OCI-M2 (cell line): ENCODE results near the gene NR2F1.
"Not testable (repeated sequence)": the region's sequence is repeated elsewhere in the genome, so short reads cannot be mapped to it uniquely, and the experiment has no call there.

ENCODE experiments used
- DNase-seq: peaks from one replicate; lab custom pipeline; 2025; ENCODE audit not compliant: unreplicated experiment; lab: John Stamatoyannopoulos, UW

The NR2F1 gene

DNA sequence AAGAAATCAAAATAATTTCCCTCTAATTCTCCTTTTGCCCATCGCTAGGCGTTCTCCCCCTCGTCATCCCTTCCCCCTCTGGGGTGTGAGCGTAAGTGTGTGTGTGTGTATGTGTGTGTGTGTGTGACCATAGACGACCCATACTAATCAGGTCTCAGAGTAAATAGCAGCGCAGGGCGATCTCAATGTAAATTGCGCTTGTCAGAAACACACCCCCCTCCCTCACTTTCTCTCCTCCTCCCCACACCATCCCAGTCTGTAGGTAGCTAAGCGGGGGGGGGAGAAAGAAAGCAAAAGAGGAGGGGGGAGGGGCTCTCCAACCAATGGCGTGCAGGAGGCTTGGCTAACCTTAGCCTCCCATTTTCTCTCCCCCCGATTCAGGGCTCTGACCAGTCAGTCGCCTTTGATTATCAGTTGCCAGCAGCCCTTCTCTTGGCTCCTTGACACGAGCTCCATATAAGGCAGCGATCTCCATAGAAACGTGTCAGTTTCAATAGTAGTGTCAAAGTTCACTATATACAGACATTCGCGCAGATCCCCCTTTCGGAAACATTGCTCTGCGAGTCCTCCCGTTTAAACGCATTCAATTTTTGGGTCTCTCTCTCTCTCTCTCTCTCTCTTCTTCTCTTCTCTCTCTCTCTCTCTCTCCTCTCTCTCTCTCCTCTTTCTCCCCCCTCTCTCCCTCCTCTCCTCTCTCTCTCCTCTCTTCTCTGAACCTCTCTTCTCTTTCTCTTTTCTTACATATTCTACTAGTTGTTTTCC is at the start of gene NR2F1:
NR2F1 (plus strand) TSS at position 546 of the 762 bp plus-strand sequence. CDS start 1,802 bp downstream, outside the sequence.
- peak; percentile 73 for DNase-seq

DNA sequence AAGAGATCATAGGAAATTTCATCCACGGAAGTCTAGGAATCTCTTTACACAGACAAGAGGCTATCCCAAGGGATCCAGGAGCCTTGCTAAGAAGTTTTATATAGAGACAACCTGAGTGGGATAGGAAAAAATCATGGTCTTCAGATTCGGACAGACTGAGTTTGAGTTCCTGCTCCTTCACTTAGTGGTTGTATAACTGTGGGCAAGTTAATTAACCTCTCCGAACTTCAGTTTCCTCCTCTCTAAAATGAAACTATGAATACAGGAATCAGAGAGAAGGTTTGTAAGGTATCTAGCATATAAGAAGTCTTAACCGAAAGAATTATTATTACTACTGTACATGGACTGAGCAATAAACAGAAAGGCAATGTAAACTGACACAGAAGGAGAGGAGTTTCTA is 37.1 kb upstream of the NR2F1 start:
- DNase-seq, result no peak

- not testable (repeated sequence) for DNase-seq
Observed at GRCh38 chr5:93549594-93549993, 33.4 kb upstream of the NR2F1 start.

- DNase-seq, result no peak
Observed at GRCh38 chr5:93557021-93557604, 25.9 kb upstream of the NR2F1 start.

DNA sequence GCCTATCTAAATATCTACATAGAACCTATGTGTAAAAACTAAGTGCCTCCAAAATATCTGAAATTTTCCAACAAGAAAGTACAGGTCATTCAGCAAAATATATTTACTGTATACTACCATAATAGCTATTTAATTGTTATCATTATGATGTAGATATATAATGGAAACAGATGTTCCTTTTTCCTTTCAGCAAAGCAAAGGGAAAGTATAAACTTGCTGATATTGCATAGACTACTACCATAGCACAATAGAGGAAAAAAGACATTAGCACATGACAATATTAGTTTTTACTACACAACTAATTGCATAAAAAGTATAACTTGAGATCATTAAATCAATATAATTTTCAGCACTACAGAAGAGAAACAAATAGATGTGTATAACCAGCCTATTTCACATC is 16.9 kb upstream of the NR2F1 start:
- DNase-seq, result no peak

GRCh38 chr5:93567424-93567823 is 15.6 kb upstream of the NR2F1 start:
- no peak for DNase-seq

GRCh38 chr5:93569300-93570160 is 13.5 kb upstream of the NR2F1 start:
- no peak for DNase-seq

- no peak for DNase-seq
Observed at GRCh38 chr5:93570294-93571113, 12.5 kb upstream of the NR2F1 start.

- no peak for DNase-seq
Observed at GRCh38 chr5:93571114-93571949, 11.7 kb upstream of the NR2F1 start.

- DNase-seq, result no peak
Observed at GRCh38 chr5:93572101-93572607, 10.9 kb upstream of the NR2F1 start.

- no peak for DNase-seq
Observed at GRCh38 chr5:93572608-93573353, 10.2 kb upstream of the NR2F1 start.

- DNase-seq, result no peak
Observed at GRCh38 chr5:93573354-93574351, 9.4 kb upstream of the NR2F1 start.

DNA sequence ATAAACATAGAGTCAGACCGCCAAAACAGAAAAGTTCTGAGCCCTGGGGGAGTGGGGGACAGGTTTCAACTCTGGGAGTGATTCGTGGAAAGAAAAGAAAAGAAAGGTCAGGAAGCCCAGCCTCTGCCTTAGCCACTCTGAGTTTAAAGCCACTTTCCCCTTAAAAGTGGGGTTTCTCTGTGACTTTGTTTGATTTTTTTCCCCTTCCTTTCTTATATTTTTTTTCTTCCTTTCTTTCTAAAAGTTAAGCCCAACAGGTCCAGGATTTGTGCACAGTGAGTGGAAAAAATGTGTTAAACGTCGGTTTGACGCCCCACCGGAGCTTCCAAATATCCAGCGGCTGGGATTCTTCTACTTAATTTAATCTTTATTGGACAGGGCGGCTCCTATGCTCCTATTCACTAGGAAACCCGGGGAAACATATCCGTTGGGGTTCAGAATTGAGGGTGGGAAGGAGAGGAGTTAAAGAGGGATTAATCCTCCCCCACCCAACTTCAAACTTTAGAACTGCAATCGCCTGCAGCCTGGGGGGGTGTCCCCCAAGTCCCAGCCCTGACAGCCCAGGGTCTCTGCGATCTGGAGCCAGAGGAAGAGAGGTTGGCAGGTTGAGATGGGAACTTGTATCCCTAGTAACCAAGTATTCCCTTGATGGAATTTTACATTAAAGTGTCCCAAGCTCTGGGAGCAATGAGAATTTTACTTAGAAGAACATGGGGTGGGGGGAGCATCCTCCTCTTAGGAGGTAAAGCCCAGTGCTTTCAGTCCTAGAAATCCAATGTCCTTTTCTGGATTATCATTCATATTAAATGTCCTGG is 8.3 kb upstream of the NR2F1 start:
- DNase-seq, result no peak

DNA sequence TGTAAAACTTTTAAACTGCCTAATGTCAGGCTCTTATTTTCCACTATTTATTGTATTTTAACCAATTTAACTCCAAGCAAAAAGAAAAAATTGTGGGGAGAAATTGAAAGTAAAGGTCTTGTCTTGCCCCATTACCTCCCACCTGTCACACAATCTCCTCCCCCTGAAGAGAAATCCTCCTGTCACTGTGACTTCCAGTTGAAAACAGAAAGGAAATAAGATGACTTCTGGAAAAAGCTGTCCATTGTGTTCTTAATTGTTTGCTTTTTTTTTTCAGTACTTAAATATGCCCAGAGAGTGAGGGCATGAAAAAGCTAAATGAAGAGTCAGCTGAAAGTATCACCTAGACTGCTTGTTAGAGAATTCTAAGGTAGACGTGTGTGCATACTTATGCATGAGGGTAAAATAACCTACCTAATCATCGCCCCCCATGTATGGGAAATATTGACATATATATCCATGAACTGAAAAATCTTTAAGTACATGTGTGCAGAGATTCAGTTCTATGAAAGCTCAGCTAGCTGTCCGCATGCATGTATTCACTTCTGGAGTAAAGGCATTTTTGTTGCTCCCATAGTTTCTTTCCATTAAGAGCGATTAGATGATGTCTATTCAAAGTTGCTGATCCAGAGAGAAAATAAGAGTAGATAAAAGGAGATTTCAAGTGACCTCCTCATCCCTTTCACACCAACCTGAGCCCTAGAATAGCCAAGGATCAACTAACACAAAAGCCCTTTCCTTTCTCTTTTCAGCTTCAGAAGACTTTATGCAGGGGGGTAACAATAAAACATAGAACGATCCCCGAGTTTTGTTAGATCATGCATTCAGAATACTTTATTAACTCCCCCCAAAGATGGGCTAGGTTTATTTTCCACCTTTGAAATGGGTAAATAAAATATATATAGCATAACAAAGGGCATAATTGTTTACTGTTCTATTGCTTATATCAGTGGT is 7.3 kb upstream of the NR2F1 start:
- DNase-seq, result no peak

- DNase-seq, result no peak
Observed at GRCh38 chr5:93576994-93577853, 5.8 kb upstream of the NR2F1 start.
